ENCODE measurements around the gene RYR2. TPM values are rescaled to one million over a fixed set of nuclear protein-coding genes. Genes with fewer than 3 reads are reported as not detected.
A peak's percentile ranks its signal among the peaks of the same experiment; 100 is the strongest.

RYR2 gene
- total and polyA plus RNA-seq, 2 experiments from 2014 or later, result not detected

GRCh38 chr1:237868817-237869600, 827.0 kb downstream of the RYR2 start:
- no peak for TF ChIP-seq EZH2phosphoT487 (IDR thresholded peaks at IDR 0.05; ENCODE audit: insufficient read depth, low read depth)
- no peak for TF ChIP-seq EZH2 (IDR thresholded peaks at IDR 0.05; ENCODE audit: insufficient read depth, poor library complexity, severe bottlenecking)
- Histone ChIP-seq H4K20me1 (ENCODE audit: insufficient read depth) (no peaks in the 10 kb centered on the region), H2AFZ (no peak overlapping the region), H3K36me3 (ENCODE audit: low read depth) (no peaks in the 10 kb centered on the region), H3K9ac (no peak overlapping the region), H3K9me3 (ENCODE audit: low read depth) (no peaks in the 10 kb centered on the region), H3K9me2 (ENCODE audit: insufficient read depth) (no peaks in the 10 kb centered on the region), H3K27me3 (replicated peaks; ENCODE audit: insufficient read depth) (no peaks in the 10 kb centered on the region), H3K79me2 (ENCODE audit: insufficient read depth) (no peaks in the 10 kb centered on the region), H3K4me2 (ENCODE audit: unreplicated experiment) (no peak overlapping the region), H3K4me3 (no peak overlapping the region), H3K4me1 (ENCODE audit: insufficient read depth) (no peaks in the 10 kb centered on the region), H3F3A (ENCODE audit: insufficient read depth) (no peaks in the 10 kb centered on the region), H3K27ac (no peak overlapping the region)
- WGBS, 2 experiments (ENCODE audit: low coverage in 1 of 2, low lambda C conversion rate in 2 of 2, missing lambda C conversion rate in 2 of 2), result 17 to 20% methylated on average over 4 of the region's 4 CpGs
- in situ Hi-C loops (cut with MboI), result no loop called here
- DNase-seq, result no peak

GRCh38 chr1:237873487-237874211, 831.7 kb downstream of the RYR2 start:
- H3K79me2 ChIP-seq (ENCODE audit: insufficient read depth), result no peaks in the 10 kb centered on the region
- H3K27ac ChIP-seq, result no peak overlapping the region
- H3K9ac ChIP-seq, result no peak overlapping the region
- in situ Hi-C loops (cut with MboI), result no loop called here
- H3K36me3 ChIP-seq (ENCODE audit: low read depth), result no peaks in the 10 kb centered on the region
- TF ChIP-seq EZH2phosphoT487 (IDR thresholded peaks at IDR 0.05; ENCODE audit: insufficient read depth, low read depth), result no peak
- TF ChIP-seq EZH2 (IDR thresholded peaks at IDR 0.05; ENCODE audit: insufficient read depth, poor library complexity, severe bottlenecking), result no peak
- H3K27me3 ChIP-seq (replicated peaks; ENCODE audit: insufficient read depth), result no peaks in the 10 kb centered on the region
- H3K9me2 ChIP-seq (ENCODE audit: insufficient read depth), result no peaks in the 10 kb centered on the region
- no peak overlapping the region for H2AFZ ChIP-seq
- no peaks in the 10 kb centered on the region for H3F3A ChIP-seq (ENCODE audit: insufficient read depth)
- no peaks in the 10 kb centered on the region for H3K4me1 ChIP-seq (ENCODE audit: insufficient read depth)
- peak; percentile 27 for DNase-seq
- WGBS, 2 experiments (ENCODE audit: low coverage in 1 of 2, low lambda C conversion rate in 2 of 2, missing lambda C conversion rate in 2 of 2), result 10 to 14% methylated on average over 4 of the region's 4 CpGs
- H3K4me2 ChIP-seq (ENCODE audit: unreplicated experiment), result no peak overlapping the region
- H4K20me1 ChIP-seq (ENCODE audit: insufficient read depth), result no peaks in the 10 kb centered on the region
- H3K4me3 ChIP-seq, result no peak overlapping the region
- no peaks in the 10 kb centered on the region for H3K9me3 ChIP-seq (ENCODE audit: low read depth)

- Histone ChIP-seq H3K79me2 (ENCODE audit: insufficient read depth) (no peaks in the 10 kb centered on the region), H3F3A (ENCODE audit: insufficient read depth) (no peaks in the 10 kb centered on the region), H2AFZ (no peak overlapping the region), H3K4me1 (ENCODE audit: insufficient read depth) (no peaks in the 10 kb centered on the region), H3K27ac (no peak overlapping the region), H3K36me3 (ENCODE audit: low read depth) (no peaks in the 10 kb centered on the region), H3K9me3 (ENCODE audit: low read depth) (no peaks in the 10 kb centered on the region), H3K4me3 (no peak overlapping the region), H3K27me3 (replicated peaks; ENCODE audit: insufficient read depth) (no peaks in the 10 kb centered on the region), H3K9ac (no peak overlapping the region), H3K4me2 (ENCODE audit: unreplicated experiment) (no peak overlapping the region), H3K9me2 (ENCODE audit: insufficient read depth) (no peaks in the 10 kb centered on the region), H4K20me1 (ENCODE audit: insufficient read depth) (no peaks in the 10 kb centered on the region)
- no peak for DNase-seq
- in situ Hi-C loops (cut with MboI), result no loop called here
- 21 to 29% methylated on average over 8 of the region's 8 CpGs for WGBS, 2 experiments (ENCODE audit: low coverage in 1 of 2, low lambda C conversion rate in 2 of 2, missing lambda C conversion rate in 2 of 2)
- TF ChIP-seq EZH2phosphoT487 (IDR thresholded peaks at IDR 0.05; ENCODE audit: insufficient read depth, low read depth) (no peak), EZH2 (IDR thresholded peaks at IDR 0.05; ENCODE audit: insufficient read depth, poor library complexity, severe bottlenecking) (no peak)
Observed at GRCh38 chr1:237875291-237875690, 833.3 kb downstream of the RYR2 start.

- no peaks in the 10 kb centered on the region for H3K9me2 ChIP-seq (ENCODE audit: insufficient read depth)
- H3K27ac ChIP-seq, result no peak overlapping the region
- no peak for DNase-seq
- H3K9ac ChIP-seq, result no peak overlapping the region
- H3K4me3 ChIP-seq, result no peak overlapping the region
- no peaks in the 10 kb centered on the region for H3K27me3 ChIP-seq (replicated peaks; ENCODE audit: insufficient read depth)
- 7 to 11% methylated on average over 4 of the region's 4 CpGs for WGBS, 2 experiments (ENCODE audit: low coverage in 1 of 2, low lambda C conversion rate in 2 of 2, missing lambda C conversion rate in 2 of 2)
- no peak overlapping the region for H2AFZ ChIP-seq
- no peaks in the 10 kb centered on the region for H3K36me3 ChIP-seq (ENCODE audit: low read depth)
- H3K9me3 ChIP-seq (ENCODE audit: low read depth), result no peaks in the 10 kb centered on the region
- H4K20me1 ChIP-seq (ENCODE audit: insufficient read depth), result no peaks in the 10 kb centered on the region
- in situ Hi-C loops (cut with MboI), result no loop called here
- H3K4me1 ChIP-seq (ENCODE audit: insufficient read depth), result no peaks in the 10 kb centered on the region
- H3K4me2 ChIP-seq (ENCODE audit: unreplicated experiment), result no peak overlapping the region
- no peak for TF ChIP-seq EZH2 (IDR thresholded peaks at IDR 0.05; ENCODE audit: insufficient read depth, poor library complexity, severe bottlenecking)
- TF ChIP-seq EZH2phosphoT487 (IDR thresholded peaks at IDR 0.05; ENCODE audit: insufficient read depth, low read depth), result no peak
- no peaks in the 10 kb centered on the region for H3F3A ChIP-seq (ENCODE audit: insufficient read depth)
- no peaks in the 10 kb centered on the region for H3K79me2 ChIP-seq (ENCODE audit: insufficient read depth)
Observed at GRCh38 chr1:237877631-237878030, 835.6 kb downstream of the RYR2 start.
